Stimulated activated CD4-positive, alpha-beta T cell treated with anti-CD3 and anti-CD28 coated beads, Interleukin-12 subunit alpha, Interleukin-12 subunit beta, amount 100 ng/mL, for 24 hours (primary cell): Measurements from ENCODE around the gene MCAT.
"Not testable (repeated sequence)": the region's sequence is repeated elsewhere in the genome, so short reads cannot be mapped to it uniquely, and the experiment has no call there.

ENCODE experiments used
- DNase-seq, 2 experiments: peaks; one replicate each; pipeline ENCODE4 v3.0.0-alpha.2; 2020; ENCODE audit warnings: low read depth in 2 of 2

The MCAT gene

DNA sequence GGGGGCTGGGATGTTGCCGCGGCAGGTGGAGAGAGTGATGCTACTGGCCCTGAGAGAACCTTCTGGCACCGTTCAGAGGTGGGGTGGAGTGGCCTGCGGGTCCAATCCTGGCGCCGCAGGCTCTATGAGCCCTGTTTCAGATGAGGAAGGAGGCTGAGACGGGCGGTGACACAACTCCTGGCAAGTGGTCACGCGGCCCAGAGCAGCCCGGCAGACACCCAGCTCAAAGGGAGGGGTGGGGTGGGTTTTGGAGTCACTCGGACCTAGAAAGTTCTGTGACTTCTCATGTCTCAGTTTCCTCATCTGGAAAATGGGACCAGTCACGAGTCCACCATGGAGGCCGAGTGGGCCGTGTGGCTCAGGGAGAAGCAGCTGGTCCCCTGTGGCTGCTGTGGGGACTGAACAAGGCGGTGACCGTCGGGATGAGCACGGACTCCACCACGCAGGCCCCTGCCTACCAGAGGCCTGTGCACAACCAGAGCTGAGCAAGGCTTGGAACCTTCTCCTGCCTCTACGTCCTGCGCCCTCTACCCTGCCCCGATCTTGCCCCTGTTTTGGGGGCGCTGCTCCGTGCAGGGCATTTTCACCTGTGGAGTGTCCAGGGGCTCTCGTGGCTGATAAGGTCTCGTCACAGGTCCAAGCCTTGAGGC lies 11.8 kb upstream of the MCAT start:
- no peak for DNase-seq

DNA sequence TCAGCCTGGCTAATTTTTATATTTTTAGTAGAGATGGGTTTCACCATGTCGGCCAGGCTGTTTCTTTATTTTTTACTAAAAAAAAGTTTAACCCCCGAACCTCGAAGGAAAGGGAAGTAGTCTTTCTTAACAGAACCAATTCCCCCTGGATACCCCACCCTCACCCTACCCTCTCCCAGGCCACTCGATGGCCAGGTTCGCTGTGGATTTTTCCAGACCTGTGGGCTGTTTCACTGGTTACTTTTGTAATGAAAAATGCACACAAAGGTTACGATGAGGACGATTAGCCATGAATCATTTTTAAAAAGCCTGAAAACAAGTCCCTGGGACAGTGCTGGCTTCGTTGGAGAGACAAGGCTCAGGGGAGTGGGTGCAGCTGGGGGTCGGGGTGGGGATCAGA lies 10.7 kb upstream of the MCAT start:
- DNase-seq, result no peak

DNA sequence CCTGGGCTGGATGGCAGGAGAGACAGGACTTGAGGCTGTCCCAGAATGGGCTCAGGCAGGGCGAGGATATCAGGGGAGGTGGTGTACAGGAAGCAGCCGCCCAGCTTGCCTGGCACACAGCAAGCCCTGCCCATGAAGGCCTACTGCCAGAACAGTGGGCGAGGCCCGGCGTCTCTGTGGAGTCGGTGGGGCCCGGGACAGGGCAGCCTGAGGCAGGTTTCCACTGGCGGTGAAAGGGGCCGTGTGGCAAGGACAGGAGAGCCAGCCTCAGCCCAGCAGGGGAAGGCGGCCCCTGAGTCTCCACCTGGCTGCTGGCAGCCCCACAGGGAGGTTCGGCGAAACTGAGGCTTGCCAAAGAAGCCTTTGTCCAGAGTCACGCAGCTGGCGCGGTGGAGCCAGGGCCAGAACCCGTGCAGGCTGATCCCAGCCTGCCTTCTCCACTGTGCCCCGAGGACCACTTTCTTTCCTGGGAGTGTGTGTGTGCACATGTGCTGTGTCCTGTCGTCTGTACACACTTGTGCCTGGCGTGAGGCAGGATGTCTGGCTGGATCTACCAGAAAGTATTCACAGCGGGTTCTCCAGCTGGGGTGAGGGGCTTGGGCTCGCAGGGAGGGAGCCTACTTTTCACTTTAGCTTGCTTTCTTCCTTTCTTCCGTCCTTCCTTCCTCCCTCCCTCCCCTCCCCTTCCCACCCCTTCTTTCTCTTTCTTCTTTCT lies 9.3 kb upstream of the MCAT start:
- peak; percentile 29 to 52 for DNase-seq

DNA sequence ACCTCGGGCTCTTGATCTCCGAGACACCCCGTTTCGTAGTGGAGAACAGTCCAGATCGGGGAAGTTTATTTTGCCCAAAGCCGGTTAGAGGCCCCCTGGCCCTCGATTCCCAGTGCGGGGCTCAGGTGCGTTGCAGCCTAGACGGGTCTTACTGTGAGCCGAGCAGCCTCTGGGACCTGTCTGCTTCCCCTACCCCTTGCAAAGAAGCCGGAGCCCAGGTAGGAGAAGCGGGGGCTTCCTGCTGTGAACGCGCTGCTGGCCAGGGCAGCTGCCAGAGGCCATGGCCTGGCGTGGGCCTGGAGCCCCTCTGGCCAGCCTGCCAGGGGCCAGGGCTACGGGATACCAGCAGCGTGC lies 8.8 kb upstream of the MCAT start:
- no peak for DNase-seq

DNA sequence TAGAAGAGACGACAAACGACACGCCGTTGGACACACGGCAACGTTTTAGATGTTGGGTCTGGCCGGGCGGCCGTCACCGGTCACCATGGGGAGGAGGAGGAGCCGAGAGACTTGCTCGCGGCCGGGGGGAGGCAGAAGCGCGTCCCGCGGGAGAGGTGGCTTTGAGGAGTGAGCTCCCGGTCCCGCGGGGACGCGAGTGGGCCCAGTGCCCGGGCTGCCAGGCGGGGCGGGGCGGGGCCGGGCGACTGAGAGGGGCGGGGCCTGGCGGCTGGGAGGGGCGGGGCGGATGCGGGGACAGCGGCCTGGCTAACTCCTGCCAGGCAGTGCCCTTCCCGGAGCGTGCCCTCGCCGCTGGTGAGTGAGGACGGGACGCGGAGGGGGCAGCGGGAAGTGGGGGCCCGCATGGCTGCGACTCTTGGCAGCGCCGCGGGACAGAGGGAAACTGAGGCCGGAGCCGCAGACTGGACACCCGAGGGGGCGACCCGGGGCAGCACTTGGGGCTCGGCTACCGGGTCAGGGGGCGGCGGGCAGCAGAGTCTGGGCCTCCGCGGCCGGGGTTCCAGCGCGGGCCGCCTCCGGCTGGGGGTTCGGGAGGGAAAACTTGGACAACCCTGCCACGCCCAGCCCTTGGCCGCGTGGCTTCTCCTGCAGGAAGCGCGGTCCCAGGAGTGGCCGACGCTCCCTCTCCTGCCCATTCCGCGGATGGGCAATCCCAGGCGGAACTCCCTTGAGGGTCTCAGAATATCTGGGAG lies 8.2 kb upstream of the MCAT start, which contains the start of gene TSPO:
TSPO (plus strand) TSS at position 309 of the 752 bp plus-strand sequence. CDS start 7,680 bp downstream, outside the sequence.
- DNase-seq, result peak; percentile 33 to 56

DNA sequence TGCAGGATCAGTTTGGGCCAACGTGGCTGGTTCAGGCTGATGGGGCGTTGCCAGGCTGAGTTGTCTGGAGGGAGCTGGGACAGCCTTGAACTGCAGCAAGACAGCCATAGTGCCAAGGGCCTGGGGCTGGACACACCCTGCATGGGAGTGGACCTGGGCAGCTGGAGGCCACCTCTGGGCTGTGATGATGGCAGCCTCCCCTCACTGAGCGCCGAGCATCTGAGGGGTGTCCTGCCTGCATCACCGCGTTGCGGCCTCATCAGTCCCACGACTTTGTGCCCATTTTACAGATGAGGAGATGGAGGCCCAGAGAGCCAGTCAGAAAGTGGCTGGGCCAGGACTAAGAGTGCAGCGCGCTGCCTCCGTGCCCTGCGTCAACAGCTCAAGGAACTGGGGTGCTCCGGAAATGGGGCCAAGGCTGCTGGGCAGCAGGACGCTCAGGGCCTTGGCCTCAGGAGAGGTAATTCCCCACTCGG lies 7.6 kb upstream of the MCAT start:
- DNase-seq, result no peak

DNA sequence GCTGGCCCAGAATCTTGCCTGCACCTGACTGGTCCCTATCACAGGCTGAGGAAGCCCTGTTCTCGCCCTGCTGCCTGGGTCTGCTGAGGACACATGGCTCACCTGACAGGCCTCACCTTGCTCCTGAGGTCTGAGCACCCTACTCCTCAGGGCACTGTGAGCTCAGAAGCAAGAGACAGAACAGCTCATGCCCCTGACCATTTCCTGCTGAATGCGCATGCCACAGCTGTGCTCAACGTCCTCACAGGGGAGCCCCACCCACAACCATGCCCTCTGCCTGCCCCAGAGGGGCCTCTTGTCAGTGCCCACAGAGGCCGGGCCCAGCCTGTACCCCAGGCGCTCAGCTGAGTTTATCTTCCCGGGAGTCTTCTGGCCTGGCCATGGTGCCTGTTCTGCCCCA lies 5.4 kb upstream of the MCAT start:
- no peak for DNase-seq

DNA sequence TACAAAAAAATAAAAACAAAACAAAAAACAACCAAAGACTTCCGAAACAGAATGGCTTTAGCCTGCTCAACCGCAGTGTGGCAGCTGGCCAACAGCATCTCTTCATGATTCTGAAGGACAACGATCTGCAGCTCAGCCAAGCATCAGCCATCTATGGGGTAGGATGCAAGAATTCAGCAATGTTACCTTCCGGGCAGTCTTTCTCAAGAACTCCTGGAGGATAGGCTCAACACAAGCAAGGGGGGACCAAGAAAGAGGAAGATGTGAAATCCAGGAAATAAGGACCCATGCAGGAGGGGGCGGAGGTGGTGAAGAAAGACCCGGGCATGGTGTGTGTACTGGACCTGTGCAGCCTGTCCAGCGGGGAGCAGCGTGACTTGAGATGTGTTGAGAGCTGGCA lies 4.6 kb upstream of the MCAT start:
- DNase-seq, result no peak

DNA sequence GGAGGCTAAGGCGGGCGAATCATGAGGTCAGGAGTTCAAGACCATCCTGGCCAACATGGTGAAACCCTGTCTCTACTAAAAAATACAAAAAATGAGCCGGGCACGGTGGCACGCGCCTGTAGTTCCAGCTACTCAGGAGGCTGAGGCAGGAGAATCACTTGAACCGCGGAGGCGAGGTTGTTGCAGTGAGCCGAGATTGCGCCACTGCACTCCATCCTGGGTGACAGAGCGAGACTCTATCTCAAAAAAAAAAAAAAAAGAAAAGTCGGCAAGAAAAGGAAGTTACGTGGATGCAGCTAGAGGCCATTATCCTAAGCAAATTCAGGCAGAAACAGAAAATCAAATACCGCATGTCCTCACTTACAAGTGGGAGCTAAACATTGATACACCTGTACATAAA lies 3.1 kb upstream of the MCAT start:
- DNase-seq, result not testable (repeated sequence)

DNA sequence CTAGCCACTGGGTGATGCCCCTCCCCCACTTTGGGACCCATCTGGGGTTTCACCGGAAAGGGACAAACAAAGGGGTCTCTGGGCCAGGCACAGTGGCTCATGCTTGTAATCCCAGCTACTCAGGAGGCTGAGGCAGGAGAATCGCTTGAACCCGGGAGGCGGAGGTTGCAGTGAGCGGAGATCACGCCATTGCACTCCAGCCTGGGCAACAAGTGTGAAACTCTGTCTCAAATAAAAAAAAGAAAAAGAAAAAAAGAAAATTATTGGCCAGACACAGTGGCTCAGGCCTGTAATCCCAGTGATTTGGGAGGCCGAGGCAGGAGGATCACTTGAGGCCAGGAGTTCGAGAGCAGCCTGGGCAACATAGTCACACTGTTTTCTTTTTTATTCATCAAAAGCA lies 2.2 kb upstream of the MCAT start:
- not testable (repeated sequence) for DNase-seq

DNA sequence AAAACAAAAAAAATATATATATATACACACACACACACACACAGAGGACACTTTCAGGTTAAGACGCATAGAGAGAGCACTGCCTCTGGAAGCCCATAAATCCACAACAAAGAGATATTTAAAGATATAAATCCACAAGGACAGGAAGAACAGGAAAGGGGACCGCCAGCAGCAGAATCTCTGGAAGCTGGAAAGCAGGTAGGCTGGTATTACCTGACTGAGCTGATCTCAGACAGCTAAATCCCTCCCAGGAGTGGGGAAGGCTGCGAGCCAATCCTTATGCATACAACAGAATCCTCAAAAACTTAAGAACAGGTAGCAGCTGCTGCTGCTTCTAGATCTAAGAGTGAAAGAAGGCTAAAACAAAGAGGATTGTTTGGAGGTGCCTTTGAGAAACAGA lies 1.8 kb upstream of the MCAT start:
- DNase-seq, result no peak

DNA sequence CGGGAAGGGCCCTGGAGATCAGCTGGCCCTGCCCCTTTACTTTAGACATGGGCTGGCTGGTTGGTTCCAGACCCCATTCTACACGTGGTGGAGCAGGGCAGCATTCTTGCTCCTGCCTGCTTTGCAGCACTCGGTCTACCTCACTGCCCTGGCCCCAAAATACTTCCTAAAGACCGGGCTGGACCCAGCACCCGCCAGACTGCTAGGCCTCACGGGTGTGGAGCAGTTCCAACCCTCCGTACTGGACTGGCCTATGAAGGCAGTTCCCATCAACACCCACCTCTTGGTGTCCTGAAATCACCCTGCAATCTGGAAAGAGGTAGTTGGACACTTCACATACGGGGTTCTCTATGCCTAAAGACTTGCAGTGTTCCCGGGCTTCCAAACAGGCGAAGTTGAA lies 6.4 kb downstream of the MCAT start:
- DNase-seq, result no peak

DNA sequence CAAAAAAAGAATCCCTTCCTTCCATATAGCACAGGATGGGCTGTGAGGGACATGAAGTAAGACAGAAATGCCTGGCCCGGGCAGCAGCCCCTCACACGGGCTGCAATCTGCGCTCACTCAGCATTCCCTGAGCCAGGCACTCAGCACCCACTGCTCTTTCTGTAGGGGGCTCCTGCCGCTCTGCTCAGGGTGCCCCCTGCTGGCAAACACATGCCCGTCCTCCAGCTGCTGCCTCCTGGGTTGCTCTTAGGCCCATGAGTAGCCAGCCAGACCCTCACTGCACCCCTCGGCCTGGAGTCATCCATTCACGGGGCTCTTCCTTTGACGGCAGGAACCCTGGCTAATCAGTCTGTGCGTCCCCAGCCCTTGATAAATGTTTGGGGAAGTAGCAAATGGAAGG lies 6.9 kb downstream of the MCAT start:
- no peak for DNase-seq

DNA sequence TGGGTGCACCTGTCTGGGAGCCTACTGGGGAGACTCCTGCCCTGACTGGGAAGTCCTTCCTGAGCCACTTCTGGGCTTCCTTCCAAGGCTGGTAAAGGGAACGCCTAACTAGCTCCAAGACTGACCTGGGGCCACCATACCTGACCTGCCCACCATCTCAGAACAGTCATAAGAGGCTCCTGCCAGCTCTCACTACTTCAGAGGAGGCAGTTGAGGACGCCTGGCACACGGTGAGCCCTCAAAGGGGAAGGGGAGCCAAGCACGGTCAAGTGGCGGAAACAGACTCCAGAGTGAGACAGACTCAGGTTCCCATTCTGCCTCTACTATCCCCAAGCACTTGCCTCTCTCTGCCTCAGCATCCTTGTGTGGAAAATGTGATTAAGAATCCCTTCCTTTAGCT lies 7.6 kb downstream of the MCAT start:
- DNase-seq, result no peak

DNA sequence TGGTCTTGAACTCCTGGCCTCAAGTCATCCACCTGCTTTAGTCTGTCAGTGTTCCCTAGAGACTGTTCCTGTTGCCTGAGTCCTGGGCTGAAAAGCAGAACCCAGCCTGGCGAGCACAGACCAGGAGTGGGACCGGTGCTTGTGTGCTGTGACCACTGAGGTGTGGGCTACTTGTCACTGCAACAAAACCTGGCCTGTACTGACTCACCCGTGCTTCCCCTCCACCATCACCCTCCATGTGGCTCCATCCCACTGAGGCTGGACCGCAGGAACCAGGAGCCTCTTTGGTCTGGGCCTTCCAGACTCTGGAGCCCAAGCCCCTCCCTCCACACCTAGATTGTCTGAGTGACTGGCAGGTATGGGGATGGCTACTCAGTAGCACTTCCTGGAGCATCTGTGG lies 8.6 kb downstream of the MCAT start:
- no peak for DNase-seq

DNA sequence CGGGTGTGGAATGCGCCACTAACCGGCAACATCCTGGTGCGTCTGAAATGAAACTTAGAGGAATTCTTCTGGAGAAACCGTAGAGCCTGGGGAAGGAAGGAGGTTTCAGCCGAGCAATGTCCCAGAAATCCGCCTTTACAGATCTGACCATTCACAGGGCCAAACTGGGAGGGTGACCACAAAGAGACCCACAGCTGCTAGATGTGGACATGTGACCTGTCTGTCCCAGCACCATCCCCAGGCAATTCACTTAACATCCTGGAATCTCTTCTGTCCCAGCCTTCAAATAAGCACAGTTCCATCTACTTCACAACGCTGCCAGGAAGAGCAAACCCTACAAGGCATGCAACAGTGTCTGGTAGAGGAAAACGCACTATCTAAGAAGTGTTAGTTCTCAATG lies 9.8 kb downstream of the MCAT start:
- DNase-seq, result no peak

DNA sequence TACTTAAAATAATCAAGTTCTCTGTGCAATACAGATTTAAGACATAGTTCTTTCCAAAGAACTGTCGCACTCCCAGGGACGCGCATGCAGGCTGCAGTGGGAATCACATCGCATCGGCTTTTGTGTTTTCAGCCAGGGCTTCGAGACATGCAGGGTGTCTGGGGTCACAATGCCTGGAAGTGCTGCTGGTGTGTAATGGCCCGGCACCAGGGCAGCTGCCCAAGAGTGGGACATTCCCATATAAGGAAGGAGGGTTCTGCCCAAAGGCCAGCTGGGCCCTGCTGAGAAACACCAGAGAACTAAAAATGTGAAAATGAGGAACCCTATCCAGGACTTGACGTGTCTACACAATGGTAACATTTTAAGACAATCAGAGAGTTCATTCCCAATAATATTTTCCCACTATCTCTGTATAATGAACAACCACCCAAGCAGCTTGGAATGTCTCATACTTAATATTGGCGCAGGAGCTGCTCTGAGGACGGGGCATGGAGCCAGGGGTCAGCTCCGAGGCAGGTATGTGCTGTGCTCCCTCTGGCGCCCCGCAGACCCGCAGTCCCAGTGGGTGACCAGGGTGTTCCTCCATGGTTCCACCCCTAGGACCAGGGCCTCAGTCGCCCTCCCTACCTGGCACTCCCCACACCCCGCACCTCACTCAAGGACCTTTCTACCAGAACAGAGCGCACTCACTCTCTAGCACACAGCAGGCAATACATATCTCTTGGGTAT lies 11.3 kb downstream of the MCAT start:
- DNase-seq, result no peak

DNA sequence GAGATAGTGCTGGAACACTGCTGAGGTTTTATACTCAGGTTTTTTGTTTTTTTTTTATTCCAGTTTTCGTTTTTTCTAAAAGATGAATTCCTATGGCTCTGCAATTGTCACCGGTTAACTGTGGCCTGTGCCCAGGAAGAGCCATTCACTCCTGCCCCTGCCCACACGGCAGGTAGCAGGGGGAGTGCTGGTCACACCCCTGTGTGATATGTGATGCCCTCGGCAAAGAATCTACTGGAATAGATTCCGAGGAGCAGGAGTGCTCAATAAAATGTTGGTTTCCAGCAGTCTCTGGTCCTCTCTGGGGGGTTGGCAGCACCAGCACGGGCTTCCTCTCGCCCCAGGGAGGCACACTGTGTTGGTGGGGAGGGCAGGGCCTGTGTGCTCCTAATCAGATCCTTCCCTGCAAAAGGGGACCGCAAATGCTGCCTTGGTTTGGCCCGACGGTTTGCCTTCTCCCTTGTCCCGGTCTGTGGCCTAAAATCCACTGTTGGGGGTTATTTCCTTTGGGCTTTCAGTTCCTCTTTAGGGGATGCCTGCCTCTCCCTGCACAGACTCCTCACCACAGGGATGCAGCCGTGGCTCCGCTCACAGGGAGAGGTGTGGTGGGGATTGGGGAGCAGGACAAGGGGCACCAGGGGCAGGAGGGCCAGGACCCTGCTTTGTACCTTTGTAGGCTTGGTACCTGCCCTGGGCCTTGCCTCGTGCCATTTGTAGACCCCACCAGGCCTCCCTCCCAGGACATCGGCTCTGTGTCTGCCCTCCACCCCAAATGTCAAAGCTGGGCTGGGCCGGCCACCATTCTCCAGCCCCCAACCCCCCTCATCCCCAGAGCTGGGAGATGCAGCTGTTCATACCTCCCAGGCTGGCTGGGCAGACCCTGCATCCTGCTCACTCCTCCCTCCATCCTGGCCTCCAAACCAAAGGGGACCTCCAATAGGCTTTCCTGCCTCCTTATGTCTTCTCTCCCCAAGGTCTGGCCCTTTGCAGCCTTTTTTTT lies 13.5 kb downstream of the MCAT start:
- DNase-seq, result no peak

DNA sequence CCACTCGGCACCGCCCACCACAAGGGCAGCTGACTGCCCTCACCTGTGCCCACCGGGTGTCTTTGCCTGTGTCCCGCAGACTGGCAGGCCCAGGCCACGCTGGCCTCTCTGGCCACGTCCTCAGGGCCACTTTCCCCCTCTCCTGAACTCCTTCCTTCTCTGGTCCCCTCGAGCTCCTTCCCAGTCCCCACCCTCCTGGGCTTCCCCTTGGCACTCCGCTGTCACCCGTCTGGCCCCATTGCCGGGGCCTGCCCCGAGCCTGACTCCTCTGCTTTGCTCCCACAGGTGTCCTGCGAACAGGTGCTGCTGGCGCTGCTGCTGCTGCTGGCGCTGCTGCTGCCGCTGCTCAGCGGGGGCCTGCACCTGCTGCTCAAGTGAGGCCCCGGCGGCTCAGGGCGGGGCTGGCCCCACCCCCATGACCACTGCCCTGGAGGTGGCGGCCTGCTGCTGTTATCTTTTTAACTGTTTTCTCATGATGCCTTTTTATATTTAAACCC lies 14.2 kb downstream of the MCAT start:
- no peak for DNase-seq

DNA sequence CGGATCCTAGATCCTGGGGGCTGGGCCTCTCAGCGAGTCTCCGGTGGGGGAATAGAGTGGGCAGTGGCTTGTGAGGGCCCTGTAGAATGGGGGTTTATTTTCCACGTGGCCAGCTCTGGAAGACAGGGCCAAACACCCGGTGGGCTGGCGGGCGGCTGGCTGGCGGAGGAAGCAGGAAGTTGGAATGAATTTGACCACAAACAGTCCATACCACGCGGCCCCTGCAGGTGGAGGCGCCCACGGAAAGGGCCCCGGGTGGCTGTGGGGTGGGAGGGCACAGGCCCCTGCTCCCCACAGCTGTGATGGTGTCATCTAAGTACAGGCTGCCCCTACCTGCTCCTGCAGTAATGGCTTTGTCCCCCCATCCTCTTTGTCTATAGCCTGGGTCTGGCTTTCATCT lies 15.1 kb downstream of the MCAT start:
- no peak for DNase-seq
